RCC 7860 (cell line): ENCODE data around the gene ATCAY.
"Not testable (repeated sequence)": the region's sequence is repeated elsewhere in the genome, so short reads cannot be mapped to it uniquely, and the experiment has no call there.

Experiments used
- DNase-seq: peaks from one replicate; pipeline ENCODE4 v3.0.0-alpha.2; 2015; ENCODE audit warnings: low spot score
- FAIRE-seq: peaks from 2 replicates; lab custom pipeline; 2012; peaks lifted over from hg19 to GRCh38; lab: Jason Lieb, UNC

The ATCAY gene

DNA sequence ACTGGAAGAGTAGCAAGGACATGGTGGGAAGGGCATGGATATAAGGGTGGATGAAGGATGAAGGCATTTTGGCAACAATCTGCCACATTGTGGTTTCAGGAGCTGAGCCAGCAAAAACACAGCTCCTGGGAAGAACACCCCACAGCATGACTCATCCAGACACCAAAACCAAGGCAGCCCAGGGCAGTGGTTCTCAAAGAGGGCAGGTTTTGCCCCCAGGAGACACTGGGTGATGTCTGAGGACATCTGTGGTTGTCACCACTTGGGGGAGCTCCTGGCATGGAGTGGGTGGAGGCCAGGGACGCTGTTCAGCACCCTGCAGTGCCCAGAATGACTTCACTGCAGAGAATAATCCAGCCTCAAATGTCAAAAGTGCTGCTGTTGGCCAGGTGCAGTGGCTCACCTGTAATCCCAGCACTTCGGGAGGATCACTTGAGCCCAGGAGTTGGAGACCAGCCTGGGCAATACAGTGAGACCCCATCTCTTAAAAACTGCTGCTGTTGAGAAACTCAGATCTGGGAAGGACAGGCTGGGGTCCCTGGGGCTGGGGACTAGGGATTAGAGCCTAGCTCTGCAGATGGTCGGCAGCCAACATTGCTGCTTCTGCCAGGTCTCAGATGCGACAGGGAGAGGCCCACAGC lies 27.8 kb upstream of the ATCAY start:
- FAIRE-seq = peak; percentile 93

DNA sequence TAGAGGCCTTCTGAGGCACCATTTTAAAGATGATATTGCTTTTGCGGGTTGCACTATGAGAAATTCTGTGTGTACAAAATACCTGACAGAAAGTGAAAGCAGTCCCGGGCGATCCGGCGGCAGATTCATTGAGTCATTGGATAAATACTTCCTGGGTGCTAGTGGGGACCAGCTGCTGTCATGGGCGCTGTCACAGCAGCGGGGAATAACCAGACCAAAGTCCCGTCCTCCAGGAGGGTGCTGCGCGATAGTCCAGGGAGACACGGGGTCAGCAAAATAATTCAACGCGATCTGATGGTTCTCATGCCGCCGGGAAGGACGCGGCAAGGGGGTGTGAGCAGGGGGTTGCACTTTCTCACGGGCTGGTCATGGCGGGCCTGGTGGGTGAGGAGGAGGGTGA lies 25.2 kb upstream of the ATCAY start:
- DNase-seq (peak; percentile 73), FAIRE-seq (peak; percentile 57)

More for the DNA sequence above, 27.8 kb upstream of the ATCAY start:
- peak; percentile 95 for DNase-seq

- FAIRE-seq (no peak), DNase-seq (no peak)
Measured at GRCh38 chr19:3857449-3858003, 23.0 kb upstream of the ATCAY start.

GRCh38 chr19:3860499-3860898 lies 20.0 kb upstream of the ATCAY start:
- DNase-seq (no peak), FAIRE-seq (no peak)

- DNase-seq = no peak
- no peak for FAIRE-seq
Measured at GRCh38 chr19:3862826-3863500, 17.5 kb upstream of the ATCAY start.

DNA sequence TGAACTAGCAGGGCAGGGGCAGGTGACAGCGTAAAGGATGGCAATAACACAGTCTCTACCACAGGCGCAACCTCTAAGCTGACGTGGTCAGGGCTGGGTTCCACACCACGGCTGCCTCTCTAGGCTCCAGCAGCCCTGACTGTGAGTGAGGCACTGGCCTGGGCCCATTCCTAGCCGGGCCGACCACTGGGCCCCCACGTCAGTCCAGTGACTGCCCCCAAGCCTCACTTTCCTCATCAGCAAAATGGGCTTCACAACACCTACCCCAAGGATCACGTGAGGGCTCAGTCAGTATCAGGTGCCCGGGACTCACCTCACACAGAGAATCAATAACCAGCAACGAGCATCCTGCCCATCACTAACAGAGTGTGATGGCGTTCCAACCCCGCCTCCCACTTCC lies 16.8 kb upstream of the ATCAY start:
- FAIRE-seq (no peak), DNase-seq (no peak)

GRCh38 chr19:3866910-3867638 lies 13.4 kb upstream of the ATCAY start:
- DNase-seq = no peak
- FAIRE-seq = no peak

DNA sequence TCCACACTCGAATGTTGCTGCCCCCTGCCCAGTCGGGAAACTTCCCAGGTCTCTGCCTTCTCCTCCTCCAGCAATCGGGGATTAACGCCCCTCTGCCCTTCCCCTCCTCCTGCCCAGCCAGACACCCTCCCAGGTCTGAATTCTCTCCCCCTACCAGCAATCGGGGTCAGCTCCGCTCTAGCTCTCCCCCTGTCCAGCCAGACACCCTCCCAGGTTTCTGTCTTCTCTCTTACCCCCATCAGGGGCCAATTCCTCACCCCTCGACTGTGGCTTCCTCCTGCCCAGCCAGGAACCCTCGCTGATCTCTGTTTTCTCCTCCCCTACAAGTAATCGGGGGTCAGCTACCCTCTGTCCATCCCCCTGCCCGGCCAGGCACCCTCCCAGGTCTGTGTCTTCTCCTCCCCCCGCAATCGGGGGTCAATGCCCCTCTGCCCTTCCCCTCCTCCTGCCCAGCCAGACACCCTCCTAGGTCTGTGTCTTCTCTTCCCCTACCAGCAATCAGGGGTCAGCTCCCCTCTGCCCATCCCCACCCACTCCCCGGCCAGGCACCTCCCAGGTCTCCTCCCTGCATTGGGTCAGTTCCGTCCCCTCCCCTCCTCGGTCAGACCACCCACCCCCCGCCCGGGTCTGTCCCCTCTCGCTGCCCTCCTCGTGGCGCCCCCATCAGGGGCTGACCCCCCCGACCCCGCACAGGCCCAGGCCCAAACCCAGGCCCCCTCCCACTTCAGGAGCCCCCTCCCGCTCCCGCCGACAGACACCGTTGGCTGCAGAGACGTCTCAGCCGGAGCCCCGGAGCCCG lies 12.3 kb upstream of the ATCAY start:
- DNase-seq = no peak
- no peak for FAIRE-seq

GRCh38 chr19:3868770-3869456 lies 11.6 kb upstream of the ATCAY start, which contains the start of gene ZFR2:
ZFR2 (minus strand) TSS chr19:3869038; CDS start chr19:3869017, 21 bp downstream.
- FAIRE-seq (no peak), DNase-seq (no peak)

GRCh38 chr19:3873151-3873550 lies 7.3 kb upstream of the ATCAY start:
- no peak for DNase-seq
- no peak for FAIRE-seq

DNA sequence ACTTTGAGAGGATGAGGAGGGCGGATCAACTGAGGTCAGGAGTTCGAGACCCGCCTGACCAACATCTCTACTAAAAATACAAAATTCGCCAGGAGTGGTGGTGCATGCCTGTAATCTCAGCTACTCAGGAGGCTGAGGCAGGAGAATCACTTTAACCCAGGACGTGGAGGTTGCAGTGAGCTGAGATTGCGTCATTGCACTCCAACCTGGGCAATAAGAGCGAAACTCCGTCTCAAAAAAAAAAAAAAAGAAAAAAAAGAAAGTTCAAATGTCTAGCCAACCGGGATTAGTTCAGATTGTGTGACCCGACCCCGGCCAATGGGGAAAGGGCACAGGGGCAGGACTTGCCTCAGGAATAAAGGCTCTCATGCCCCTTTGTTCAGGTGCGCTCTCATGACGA lies 5.8 kb upstream of the ATCAY start:
- DNase-seq, FAIRE-seq: not testable (repeated sequence)

GRCh38 chr19:3879656-3880055 lies 829 bp upstream of the ATCAY start:
- FAIRE-seq = no peak
- DNase-seq = no peak

- no peak for DNase-seq
- no peak for FAIRE-seq
Measured at GRCh38 chr19:3881272-3882040, 971 bp downstream of the ATCAY start.

DNA sequence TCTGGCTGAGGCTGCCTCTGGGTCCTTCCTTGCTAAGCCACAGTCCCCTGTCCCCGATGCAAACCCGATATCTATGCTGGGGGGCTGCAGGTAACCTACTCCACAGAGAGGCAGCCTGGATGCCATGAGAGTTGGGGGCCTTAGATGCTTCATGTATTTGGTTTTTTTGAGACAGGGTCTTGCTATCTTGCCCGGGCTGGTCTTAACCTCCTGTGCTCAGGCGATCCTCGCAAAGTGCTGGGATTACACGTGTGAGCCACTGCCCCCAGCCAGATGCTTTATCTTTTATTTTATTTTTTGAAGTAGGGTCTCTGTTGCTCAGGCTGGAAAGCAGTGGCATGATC lies 1.5 kb downstream of the ATCAY start:
- no peak for FAIRE-seq

GRCh38 chr19:3890591-3890990 lies 10.1 kb downstream of the ATCAY start:
- no peak for DNase-seq
- FAIRE-seq = no peak

More for the DNA sequence above, 1.5 kb downstream of the ATCAY start:
- no peak for DNase-seq

DNA sequence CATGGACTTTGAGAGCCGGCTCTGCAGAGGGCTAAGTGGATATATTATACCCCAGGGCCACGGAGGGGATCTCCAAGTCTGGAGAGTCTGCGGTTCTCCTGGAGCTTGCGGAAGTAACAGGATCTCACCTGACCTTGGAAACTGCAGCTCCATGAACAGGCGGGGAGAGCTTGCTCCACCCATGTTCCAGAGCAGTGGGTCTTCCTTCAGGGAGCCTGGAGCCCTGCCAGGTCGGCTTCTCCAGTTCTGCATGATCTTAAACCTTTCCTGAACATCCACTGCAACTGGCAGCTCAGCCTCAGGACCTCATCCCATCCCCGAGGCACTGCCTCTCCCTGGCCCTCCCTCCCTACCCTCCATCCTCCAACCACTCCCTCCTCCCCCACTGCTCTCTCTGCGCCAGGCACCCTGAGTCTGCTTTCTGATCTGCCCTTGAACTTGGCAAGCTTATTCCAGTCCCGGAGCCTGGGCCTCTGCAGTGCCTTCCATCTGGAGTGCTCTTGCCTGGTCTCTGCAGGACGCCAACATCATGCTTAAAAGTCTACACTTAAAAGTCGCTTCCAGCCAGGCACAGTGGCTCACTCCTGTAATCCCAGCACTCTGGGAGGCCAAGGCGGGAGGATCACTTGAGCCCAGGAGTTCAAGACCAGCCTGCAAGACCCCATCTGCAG lies 13.2 kb downstream of the ATCAY start:
- DNase-seq = no peak
- no peak for FAIRE-seq

GRCh38 chr19:3894959-3895358 lies 14.5 kb downstream of the ATCAY start:
- not testable (repeated sequence) for DNase-seq, FAIRE-seq

GRCh38 chr19:3895788-3896187 lies 15.3 kb downstream of the ATCAY start:
- FAIRE-seq = no peak
- DNase-seq = no peak

- DNase-seq = no peak
- FAIRE-seq = no peak
Measured at GRCh38 chr19:3897936-3898335, 17.5 kb downstream of the ATCAY start.
